SK-N-SH (cell line): ENCODE results near the gene TEN1. TPM values are rescaled to one million over a fixed set of nuclear protein-coding genes. Genes with fewer than 3 reads are reported as not detected.

ENCODE experiments used
- CTCF ChIA-PET: fragments of 300-600, 350-600 bp; formaldehyde crosslinking; extraction: SDS; loops from one replicate; lab custom pipeline; 2021; lab: Yijun Ruan, JAX
- POLR2A ChIA-PET: fragments of 350-600 bp; sonication (Branson Sonifier 250); formaldehyde crosslinking; extraction: SDS; loops from one replicate; lab custom pipeline; 2020; ENCODE audit warnings: antibody characterized with exemption, inconsistent platforms; lab: Yijun Ruan, JAX
- DNase-seq: peaks from one replicate; pipeline ENCODE4 v3.0.0; 2012
- H2AFZ ChIP-seq: fragments of 200-600 bp; sonication (generic); 2 replicates; pipeline ENCODE4 v1.8.1; 2016; ENCODE audit warnings: antibody characterized with exemption, mild to moderate bottlenecking, low read depth
- H3F3A ChIP-seq: fragments of 200-600 bp; sonication (generic); replicated peaks from 2 replicates; pipeline ENCODE3; 2016; ENCODE audit warnings: antibody characterized with exemption, mild to moderate bottlenecking; ENCODE audit not compliant: insufficient read depth
- H3K27ac ChIP-seq, 2 experiments: fragments of 200-500 bp in 1 of 2; fragments of 200-600 bp in 1 of 2; sonication (Bioruptor generic) in 1 of 2; sonication (generic), shearing (Covaris generic) in 1 of 2; 2 replicates each; pipeline versions ENCODE4 v1.5.1 to v1.6.1; 2014 to 2016; ENCODE audit warnings: low read depth in 2 of 2, inconsistent platforms in 1 of 2, low read length in 1 of 2, mild to moderate bottlenecking in 1 of 2, mixed read lengths in 1 of 2
- H3K27me3 ChIP-seq: fragments of 200-600 bp; sonication (generic), shearing (Covaris generic); 2 replicates; pipeline ENCODE4 v1.6.1; 2016; ENCODE audit warnings: mixed run types; ENCODE audit not compliant: insufficient read depth
- H3K36me3 ChIP-seq, 2 experiments: fragments of 200-500 bp in 1 of 2; fragments of 200-600 bp in 1 of 2; sonication (Bioruptor generic) in 1 of 2; sonication (generic) in 1 of 2; replicated peaks in 1 of 2; 2 replicates each; pipeline versions ENCODE3 to v1.5.1; 2014 to 2016; ENCODE audit warnings: low read length in 1 of 2, mild to moderate bottlenecking in 1 of 2; ENCODE audit not compliant: insufficient read depth in 2 of 2, control insufficient read depth in 1 of 2
- H3K4me1 ChIP-seq, 2 experiments: fragments of 200-500 bp in 1 of 2; fragments of 200-600 bp in 1 of 2; sonication (Bioruptor generic) in 1 of 2; sonication (generic), shearing (Covaris generic) in 1 of 2; 2 replicates each; pipeline versions ENCODE4 v1.5.1 to v1.6.1; 2014 to 2016; ENCODE audit warnings: low read depth in 1 of 2, low read length in 1 of 2, mixed run types in 1 of 2; ENCODE audit not compliant: insufficient read depth in 2 of 2, control insufficient read depth in 1 of 2
- H3K4me2 ChIP-seq: fragments of 200-600 bp; sonication (generic), shearing (Covaris generic); 2 replicates; pipeline ENCODE4 v1.6.1; 2017; ENCODE audit warnings: mixed run types
- H3K4me3 ChIP-seq, 2 experiments: fragments of 200-500 bp in 1 of 2; fragments of 200-600 bp in 1 of 2; sonication (Bioruptor generic) in 1 of 2; sonication (generic), shearing (Covaris generic) in 1 of 2; 2 replicates each; pipeline versions ENCODE4 v1.5.1 to v1.8.1; 2014 to 2016; ENCODE audit warnings: low read depth in 2 of 2, inconsistent platforms in 1 of 2, low read length in 1 of 2, mild to moderate bottlenecking in 1 of 2, mixed read lengths in 1 of 2, moderate library complexity in 1 of 2
- H3K79me2 ChIP-seq: fragments of 200-600 bp; sonication (generic); 2 replicates; pipeline ENCODE4 v1.8.1; 2017; ENCODE audit warnings: mild to moderate bottlenecking; ENCODE audit not compliant: insufficient read depth
- H3K9ac ChIP-seq: fragments of 200-600 bp; sonication (generic); 2 replicates; pipeline ENCODE4 v1.6.1; 2017; ENCODE audit warnings: mixed run types
- H3K9me2 ChIP-seq: fragments of 200-600 bp; sonication (generic); 2 replicates; pipeline ENCODE4 v1.6.1; 2017; ENCODE audit warnings: mixed run types
- H3K9me3 ChIP-seq: fragments of 200-600 bp; sonication (generic); 2 replicates; pipeline ENCODE4 v1.6.1; 2017; ENCODE audit warnings: mixed run types, mild to moderate bottlenecking, moderate library complexity
- H4K20me1 ChIP-seq: fragments of 200-600 bp; sonication (generic); 2 replicates; pipeline ENCODE4 v1.6.1; 2017; ENCODE audit warnings: mild to moderate bottlenecking, mixed run types; ENCODE audit not compliant: insufficient read depth
- CHD2 ChIP-seq: fragments of 150-350 bp; IDR thresholded peaks from 2 replicates; pipeline ENCODE4 v1.6.1; 2018; ENCODE audit warnings: low read length; ENCODE audit not compliant: partially characterized antibody
- CTCF ChIP-seq: fragments of 200-600 bp; sonication (generic); IDR thresholded peaks from 2 replicates; pipeline ENCODE4 v1.6.1; 2017; ENCODE audit warnings: antibody characterized with exemption, mild to moderate bottlenecking, moderate library complexity
- ELF1 ChIP-seq: IDR thresholded peaks from 2 replicates; pipeline ENCODE4 v1.4.0; 2012
- EZH2phosphoT487 ChIP-seq: fragments of 200-600 bp; sonication (generic); IDR thresholded peaks from 2 replicates; pipeline ENCODE4 v1.6.1; 2017; ENCODE audit warnings: low read depth, mixed run types, mild to moderate bottlenecking, antibody characterized with exemption, moderate library complexity, borderline replicate concordance
- FOSL2 ChIP-seq: IDR thresholded peaks from 2 replicates; pipeline ENCODE4 v1.4.0; 2012; ENCODE audit warnings: low read depth, mild to moderate bottlenecking, moderate library complexity, borderline replicate concordance
- GABPA ChIP-seq: IDR thresholded peaks from 2 replicates; pipeline ENCODE4 v1.4.0; 2012; ENCODE audit warnings: low read depth, mild to moderate bottlenecking
- GATA2 ChIP-seq: sonication (generic); formaldehyde crosslinking; IDR thresholded peaks from 2 replicates; pipeline ENCODE4 v1.5.0; 2020; ENCODE audit warnings: mild to moderate bottlenecking, missing genetic modification reagents
- MEF2A ChIP-seq: IDR thresholded peaks from 2 replicates; pipeline ENCODE4 v1.4.0; 2012; ENCODE audit warnings: low read depth, borderline replicate concordance
- POLR2AphosphoS5 ChIP-seq: IDR thresholded peaks from 2 replicates; pipeline ENCODE4 v1.6.1; 2012; ENCODE audit warnings: low read depth, low read length
- RAD21 ChIP-seq: IDR thresholded peaks from 2 replicates; pipeline ENCODE4 v1.6.1; 2012; ENCODE audit warnings: mild to moderate bottlenecking, low read length
- REST ChIP-seq: IDR thresholded peaks from 2 replicates; pipeline ENCODE4 v1.6.1; 2012; ENCODE audit warnings: mild to moderate bottlenecking, low read depth, low read length, moderate library complexity
- RFX5 ChIP-seq: IDR thresholded peaks from 2 replicates; pipeline ENCODE4 v1.6.1; 2012; ENCODE audit warnings: mild to moderate bottlenecking, improper control_type of control experiment, low read length
- SMC3 ChIP-seq: IDR thresholded peaks from 2 replicates; pipeline ENCODE4 v1.6.1; 2012; ENCODE audit warnings: low read depth, low read length, improper control_type of control experiment
- TAF1 ChIP-seq: IDR thresholded peaks from 2 replicates; pipeline ENCODE4 v1.6.1; 2012; ENCODE audit warnings: low read depth, mild to moderate bottlenecking, low read length, moderate library complexity, borderline replicate concordance
- TEAD4 ChIP-seq: IDR thresholded peaks from 2 replicates; pipeline ENCODE4 v1.4.0; 2012; ENCODE audit warnings: mild to moderate bottlenecking, borderline replicate concordance; ENCODE audit not compliant: insufficient read depth
- YY1 ChIP-seq: IDR thresholded peaks from 2 replicates; pipeline ENCODE4 v1.4.0; 2012; ENCODE audit warnings: low read depth, mild to moderate bottlenecking
- ZBTB33 ChIP-seq: IDR thresholded peaks from 2 replicates; pipeline ENCODE4 v1.4.0; 2012; ENCODE audit warnings: low read depth, borderline replicate concordance
- WGBS: methylation state at CpG from one replicate; pipeline ENCODE4 v1.1.6; 2017; ENCODE audit warnings: low lambda C conversion rate; 5-methylcytosine and 5-hydroxymethylcytosine counted together
- polyA plus RNA-seq, 3 experiments: library from polyadenylated mRNA; depleted of rRNA; stranded (reverse); fragments of >200 nt; gene quantifications; 2 replicates each; pipeline ENCODE4 v1.2.3, GENCODE V29; 2012

The TEN1 gene
- polyA plus RNA-seq, 1 of the 3 experiments (the other 2 are of a cell fraction) = 33.6 TPM

- Histone ChIP-seq H3K9ac (no peak overlapping the region), H3K4me2 (no peak overlapping the region), H3K9me3 (no peaks in the 10 kb centered on the region), H4K20me1 (no peaks in the 10 kb centered on the region), H3K4me3 (no peak overlapping the region), H3F3A (no peaks in the 10 kb centered on the region), H3K27ac (no peak overlapping the region), H2AFZ (no peak overlapping the region), H3K9me2 (no peaks in the 10 kb centered on the region), H3K79me2 (no peaks in the 10 kb centered on the region), H3K4me1 (0 out of 4 replicates have a peak, but pooled peaks cover 0 to 7% of the 10 kb centered on the region in 2 experiments), H3K27me3 (no peaks in the 10 kb centered on the region), H3K36me3 (peaks cover 0 to 5% of the 10 kb centered on the region in 2 experiments)
- CTCF ChIA-PET = interaction anchor here (0.9 to 2.8 kb wide), 9 partner anchors 10 to 304 kb away, joined by 3 to 26 read pairs (median 4); partner anchors contain the start of genes ACOX1, MRPL38 and TEN1
- no peak for TF ChIP-seq SMC3
- no peak for TF ChIP-seq RAD21
- no peak for TF ChIP-seq TAF1
- no peak for TF ChIP-seq ZBTB33
- no peak for TF ChIP-seq CTCF
- TF ChIP-seq YY1 = no peak
- no peak for TF ChIP-seq GABPA
- TF ChIP-seq CHD2 = no peak
- WGBS = 94% methylated on average over 7 of the region's 7 CpGs
- POLR2A ChIA-PET = no interaction called here
- DNase-seq = no peak
These were observed 16.4 kb downstream of the TEN1 start for GRCh38 chr17:75995385-75995925.

- no peak overlapping the region for H3K4me2 ChIP-seq
- no peaks in the 10 kb centered on the region for H4K20me1 ChIP-seq
- 0 out of 4 replicates have a peak, but pooled peaks cover 0 to 7% of the 10 kb centered on the region in 2 experiments for H3K4me1 ChIP-seq
- 71% methylated on average over 18 of the region's 18 CpGs for WGBS
- H3K79me2 ChIP-seq = no peaks in the 10 kb centered on the region
- H3K27me3 ChIP-seq = no peaks in the 10 kb centered on the region
- peaks cover 0 to 3% of the 10 kb centered on the region in 2 experiments for H3K36me3 ChIP-seq
- H3F3A ChIP-seq = no peaks in the 10 kb centered on the region
- no peak for DNase-seq
- H2AFZ ChIP-seq = peak overlapping the region; percentile 70
- no peak overlapping the region for H3K9ac ChIP-seq
- ChIA-PET CTCF (interaction anchor here (1.2 to 10.2 kb wide), 8 partner anchors 8 to 302 kb away, joined by 3 to 231 read pairs (median 5); partner anchors contain the start of genes MRPL38 and UNC13D), POLR2A (no interaction called here)
- H3K4me3 ChIP-seq = no peak overlapping the region
- H3K9me2 ChIP-seq = no peaks in the 10 kb centered on the region
- no peaks in the 10 kb centered on the region for H3K9me3 ChIP-seq
- peak overlapping the region in 1 of 2 experiments; percentile 23; a peak in 1 of 4 replicates for H3K27ac ChIP-seq
- TF ChIP-seq POLR2AphosphoS5 = no peak
- no peak for TF ChIP-seq MEF2A
- TF ChIP-seq TEAD4 = no peak
- no peak for TF ChIP-seq ELF1
- TF ChIP-seq GATA2 (CRISPR knock-in tag) = no peak
- no peak for TF ChIP-seq TAF1
- no peak for TF ChIP-seq RFX5
- TF ChIP-seq REST = no peak
- TF ChIP-seq EZH2phosphoT487 = no peak
- TF ChIP-seq FOSL2 = no peak
These were observed 17.9 kb downstream of the TEN1 start for GRCh38 chr17:75996665-75997590.
